ENCODE results near the gene ALDH16A1. TPM values are rescaled to one million over a fixed set of nuclear protein-coding genes. Genes with fewer than 3 reads are reported as not detected.
A peak's percentile ranks its signal among the peaks of the same experiment; 100 is the strongest.

Gene ALDH16A1
- total and polyA plus RNA-seq, 10 of the 15 experiments (the other 5 are each of a cell fraction or from before 2014, with no cell fraction given), result 1.7 to 49.3 (median 18.1) TPM

GRCh38 chr19:49415102-49415809 lies 37.8 kb upstream of the ALDH16A1 start (continued):
- no peak for TF ChIP-seq BCLAF1 (IDR thresholded peaks at IDR 0.05)
- no peak for TF ChIP-seq ZNF622 (IDR thresholded peaks at IDR 0.05)
- TF ChIP-seq RFX5 (IDR thresholded peaks at IDR 0.05; ENCODE audit: low read depth, low read length), result no peak
- no peak for TF ChIP-seq CBX3 (IDR thresholded peaks at IDR 0.05; ENCODE audit: borderline replicate concordance, low read depth)
- TF ChIP-seq KLF5 (IDR thresholded peaks at IDR 0.05; ENCODE audit: partially characterized antibody), result no peak
- no peak for TF ChIP-seq ZBTB11 (CRISPR knock-in tag; IDR thresholded peaks at IDR 0.05)
- TF ChIP-seq POLR2A (IDR thresholded peaks at IDR 0.05; ENCODE audit: low read depth, low read length), result no peak
- TF ChIP-seq RAD21 (IDR thresholded peaks at IDR 0.05; ENCODE audit: insufficient read depth, low read depth, low read length), result no peak
- no peak for TF ChIP-seq CHD4 (IDR thresholded peaks at IDR 0.05)
- TF ChIP-seq HDGF (IDR thresholded peaks at IDR 0.05), result 0 out of 2 replicates have a peak, but pooled peaks have one; percentile 40
- TF ChIP-seq HDAC6 (IDR thresholded peaks at IDR 0.05; ENCODE audit: unreplicated experiment), result no peak
- no peak for TF ChIP-seq ATF2 (IDR thresholded peaks at IDR 0.05; ENCODE audit: low read length)
- no peak for TF ChIP-seq HCFC1 (IDR thresholded peaks at IDR 0.05; ENCODE audit: low read length)
- TF ChIP-seq POU2F2 (IDR thresholded peaks at IDR 0.05; ENCODE audit: borderline replicate concordance, low read depth, low read length), result peak; percentile 94; the same call in 2 of the 3 replicates
- no peak for TF ChIP-seq MXI1 (IDR thresholded peaks at IDR 0.05; ENCODE audit: low read depth, low read length)
- no peak for TF ChIP-seq JUNB (IDR thresholded peaks at IDR 0.05)
- TF ChIP-seq MTA2 (IDR thresholded peaks at IDR 0.05; ENCODE audit: low read depth), result peak; percentile 96
- TF ChIP-seq IRF4 (IDR thresholded peaks at IDR 0.05; ENCODE audit: low read depth, low read length), result peak; percentile 21; the same call in 1 of the 2 replicates
- TF ChIP-seq SREBF2 (IDR thresholded peaks at IDR 0.05; ENCODE audit: low read length), result no peak
- TF ChIP-seq TARDBP (IDR thresholded peaks at IDR 0.05; ENCODE audit: borderline replicate concordance), result no peak
- no peak for TF ChIP-seq SIX5 (IDR thresholded peaks at IDR 0.05; ENCODE audit: low read depth, low read length, severe bottlenecking)
- no peak for TF ChIP-seq ATF3 (IDR thresholded peaks at IDR 0.05; ENCODE audit: borderline replicate concordance, extremely low read depth, low read depth, low read length)
- no peak for TF ChIP-seq ETV6 (conservative IDR thresholded peaks at IDR 0.05 in 1 of 2, IDR thresholded peaks at IDR 0.05 in 1 of 2; ENCODE audit: borderline replicate concordance in 1 of 2, low read depth in 1 of 2)
- no peak for TF ChIP-seq SIN3A (IDR thresholded peaks at IDR 0.05; ENCODE audit: low read depth, low read length)

Data from GM12878 (cell line).